Measurements from ENCODE around the gene MCC. TPM values are rescaled to one million over a fixed set of nuclear protein-coding genes. Genes with fewer than 3 reads are reported as not detected.

Gene MCC
- total and polyA plus RNA-seq, 7 donors = 1.4 to 13.8 (median 4.4) TPM

DNA sequence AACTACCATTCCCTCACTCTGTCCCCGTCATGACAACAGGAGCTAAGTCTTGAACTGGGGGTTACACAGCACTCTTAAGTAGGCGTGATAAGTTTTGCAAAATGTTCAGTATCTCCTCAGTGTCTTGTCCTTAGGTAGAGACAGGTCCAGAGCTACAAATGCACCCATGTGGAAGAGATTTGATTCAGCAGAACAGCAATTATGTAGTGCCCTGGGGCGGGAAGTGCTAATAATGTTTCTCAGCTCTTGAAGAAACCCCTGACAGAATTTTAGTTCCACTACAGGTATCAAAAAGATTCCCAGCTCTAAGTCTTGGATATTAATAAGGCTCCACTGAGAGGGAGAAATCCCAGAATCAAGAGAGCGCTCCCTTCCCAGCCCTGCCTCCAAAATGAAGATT lies 462.0 kb downstream of the MCC start:
- 90 to 95% (median 93%) methylated on average over 4 of the region's 4 CpGs for WGBS, 3 donors
- no peak for DNase-seq
- peaks cover 3% of the 10 kb centered on the region for H3K4me1 ChIP-seq
- H3K9me3 ChIP-seq = no peaks in the 10 kb centered on the region
- H3K27ac ChIP-seq = no peak overlapping the region
- H3K36me3 ChIP-seq (ENCODE audit: insufficient read depth in 1 of 2, low read depth in 1 of 2) = peaks cover 6 to 53% of the 10 kb centered on the region in 2 donors
- TF ChIP-seq, protein P1, sequence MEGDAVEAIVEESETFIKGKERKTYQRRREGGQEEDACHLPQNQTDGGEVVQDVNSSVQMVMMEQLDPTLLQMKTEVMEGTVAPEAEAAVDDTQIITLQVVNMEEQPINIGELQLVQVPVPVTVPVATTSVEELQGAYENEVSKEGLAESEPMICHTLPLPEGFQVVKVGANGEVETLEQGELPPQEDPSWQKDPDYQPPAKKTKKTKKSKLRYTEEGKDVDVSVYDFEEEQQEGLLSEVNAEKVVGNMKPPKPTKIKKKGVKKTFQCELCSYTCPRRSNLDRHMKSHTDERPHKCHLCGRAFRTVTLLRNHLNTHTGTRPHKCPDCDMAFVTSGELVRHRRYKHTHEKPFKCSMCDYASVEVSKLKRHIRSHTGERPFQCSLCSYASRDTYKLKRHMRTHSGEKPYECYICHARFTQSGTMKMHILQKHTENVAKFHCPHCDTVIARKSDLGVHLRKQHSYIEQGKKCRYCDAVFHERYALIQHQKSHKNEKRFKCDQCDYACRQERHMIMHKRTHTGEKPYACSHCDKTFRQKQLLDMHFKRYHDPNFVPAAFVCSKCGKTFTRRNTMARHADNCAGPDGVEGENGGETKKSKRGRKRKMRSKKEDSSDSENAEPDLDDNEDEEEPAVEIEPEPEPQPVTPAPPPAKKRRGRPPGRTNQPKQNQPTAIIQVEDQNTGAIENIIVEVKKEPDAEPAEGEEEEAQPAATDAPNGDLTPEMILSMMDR (IDR thresholded peaks at IDR 0.05) = no peak
- no peaks in the 10 kb centered on the region for H3K27me3 ChIP-seq (ENCODE audit: insufficient read depth in 3 of 3, low read length in 2 of 3)
- intact Hi-C loops (cut with DNase I) = no loop called here
- no peak overlapping the region for H3K4me3 ChIP-seq
- ATAC-seq = no peak

DNA sequence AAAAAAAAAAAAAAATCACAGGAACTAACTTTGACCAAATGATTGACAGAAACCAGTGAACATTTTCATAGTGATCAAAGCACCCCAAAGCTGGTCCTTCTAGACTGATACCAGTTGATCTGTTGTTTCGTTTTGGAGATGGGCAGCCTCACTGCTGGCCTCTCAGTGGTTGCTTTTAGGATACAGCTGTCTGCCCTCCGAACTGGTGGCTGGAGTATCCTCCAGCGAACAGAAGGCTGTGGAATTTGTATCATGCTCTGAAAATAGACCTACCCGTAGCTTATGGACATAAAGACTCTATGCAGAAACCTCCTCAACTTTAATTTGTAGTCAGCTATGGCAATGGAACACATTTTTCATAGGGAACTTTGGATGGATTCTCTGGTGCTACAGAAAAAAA lies 462.7 kb downstream of the MCC start:
- peaks cover 6 to 56% of the 10 kb centered on the region in 2 donors for H3K36me3 ChIP-seq (ENCODE audit: insufficient read depth in 1 of 2, low read depth in 1 of 2)

GRCh38 chr5:113024076-113024697 lies 464.1 kb downstream of the MCC start:
- Histone ChIP-seq H3K36me3 (ENCODE audit: insufficient read depth in 1 of 2, low read depth in 1 of 2) (peaks cover 6 to 61% of the 10 kb centered on the region in 2 donors), H3K4me3 (no peak overlapping the region), H3K27ac (no peak overlapping the region), H3K4me1 (peaks cover 3% of the 10 kb centered on the region), H3K9me3 (no peaks in the 10 kb centered on the region), H3K27me3 (ENCODE audit: insufficient read depth in 3 of 3, low read length in 2 of 3) (no peaks in the 10 kb centered on the region)
- WGBS, 3 donors = 52 to 73% (median 62%) methylated on average over 6 of the region's 6 CpGs
- no peak for ATAC-seq
- DNase-seq = no peak
- TF ChIP-seq, protein P1 (IDR thresholded peaks at IDR 0.05) = no peak
- intact Hi-C loops (cut with DNase I) = no loop called here

More for the DNA sequence above, 462.7 kb downstream of the MCC start:
- ATAC-seq (peak in 1 of 4 donors; percentile 21), DNase-seq (no peak)
- Histone ChIP-seq H3K27ac (no peak overlapping the region), H3K9me3 (no peaks in the 10 kb centered on the region), H3K27me3 (ENCODE audit: insufficient read depth in 3 of 3, low read length in 2 of 3) (no peaks in the 10 kb centered on the region), H3K4me1 (peaks cover 3% of the 10 kb centered on the region), H3K4me3 (no peak overlapping the region)
- TF ChIP-seq, protein P1 (IDR thresholded peaks at IDR 0.05) = no peak
- 66 to 80% (median 76%) methylated on average over 4 of the region's 4 CpGs for WGBS, 3 donors
- intact Hi-C loops (cut with DNase I) = no loop called here

- Histone ChIP-seq H3K9me3 (no peaks in the 10 kb centered on the region), H3K27ac (no peak overlapping the region), H3K36me3 (ENCODE audit: insufficient read depth in 1 of 2, low read depth in 1 of 2) (peaks cover 6 to 48% of the 10 kb centered on the region in 2 donors), H3K27me3 (ENCODE audit: insufficient read depth in 3 of 3, low read length in 2 of 3) (no peaks in the 10 kb centered on the region), H3K4me3 (no peak overlapping the region), H3K4me1 (peaks cover 3% of the 10 kb centered on the region)
- intact Hi-C loops (cut with DNase I) = no loop called here
- DNase-seq (no peak), ATAC-seq (no peak)
- 59 to 62% (median 60%) methylated on average over 2 of the region's 2 CpGs for WGBS, 3 donors
- TF ChIP-seq, protein P1 (IDR thresholded peaks at IDR 0.05) = no peak
Observed at GRCh38 chr5:113022661-113023060, 465.6 kb downstream of the MCC start.

All from psoas muscle (tissue), 8 donors.